HCT116 (cell line): ENCODE data around the gene SRP9. TPM values are rescaled to one million over a fixed set of nuclear protein-coding genes. Genes with fewer than 3 reads are reported as not detected.

ENCODE experiments used
- ATAC-seq: fragments of 200-7000 bp; cut with Tn5 transposase; 2 replicates; pipeline ENCODE4 v1.9.1; 2020; ENCODE audit warnings: mild to moderate bottlenecking, moderate library complexity
- BruUV-seq: library from RNA; stranded (reverse); fragments of 400-500 nt; replicated peaks from 2 replicates; lab custom pipeline; 2021; lab: Mats Ljungman, UMichigan
- CTCF ChIA-PET: fragments of 300-600 bp; sonication (Branson Sonifier 250); formaldehyde crosslinking; loops from one replicate; lab custom pipeline; 2021; ENCODE audit warnings: antibody characterized with exemption; lab: Charles Lee
- POLR2A ChIA-PET: fragments of 300-600, 350-600 bp; sonication (Branson Sonifier 250); formaldehyde crosslinking; loops from one replicate; lab custom pipeline; 2021; ENCODE audit warnings: antibody characterized with exemption; lab: Charles Lee
- RAD21 ChIA-PET, 2 experiments: fragments of 300-600 bp; sonication (Branson Sonifier 250); formaldehyde crosslinking; loops; one replicate each; lab custom pipeline; 2023; ENCODE audit warnings: low total read pairs in 2 of 2; ENCODE audit not compliant: uncharacterized antibody in 2 of 2, unreplicated experiment in 2 of 2, low non-redundant PET in 1 of 2; lab: Charles Lee
- DNase-seq: peaks from one replicate; pipeline ENCODE4 v3.0.0-alpha.2; 2010; ENCODE audit warnings: low read depth, low spot score
- H2AFZ ChIP-seq: fragments of 200-600 bp; shearing (Covaris generic), sonication (generic); 2 replicates; pipeline ENCODE4 v1.6.1; 2017; ENCODE audit warnings: low read depth, mixed run types, mixed read lengths, antibody characterized with exemption, low read length; ENCODE audit not compliant: poor library complexity, severe bottlenecking
- H3K27ac ChIP-seq: 2 replicates; pipeline ENCODE4 v1.5.1; 2012; ENCODE audit warnings: low read depth, low read length
- H3K27me3 ChIP-seq: fragments of 200-600 bp; sonication (generic); 2 replicates; pipeline ENCODE4 v1.6.1; 2016; ENCODE audit warnings: mixed run types, low read length, mixed read lengths; ENCODE audit not compliant: insufficient read depth
- H3K36me3 ChIP-seq, 2 experiments: fragments of 200-500 bp in 1 of 2; fragments of 200-600 bp in 1 of 2; sonication (Bioruptor generic) in 1 of 2; sonication (generic) in 1 of 2; 2 replicates each; pipeline versions ENCODE4 v1.5.1 to v1.6.1; 2014 to 2016; ENCODE audit warnings: low read length in 2 of 2, inconsistent platforms in 1 of 2, mixed read lengths in 1 of 2, mixed run types in 1 of 2; ENCODE audit not compliant: insufficient read depth in 2 of 2, control insufficient read depth in 1 of 2
- H3K4me1 ChIP-seq, 2 experiments: fragments of 200-600 bp in 1 of 2; sonication (generic) in 1 of 2; 2 replicates each; pipeline versions ENCODE4 v1.5.1 to v1.6.1; 2012 to 2017; ENCODE audit warnings: low read length in 2 of 2, inconsistent platforms in 1 of 2, mild to moderate bottlenecking in 1 of 2, mixed read lengths in 1 of 2, mixed run types in 1 of 2, moderate library complexity in 1 of 2; ENCODE audit not compliant: insufficient read depth in 2 of 2, control insufficient read depth in 1 of 2
- H3K4me2 ChIP-seq: fragments of 200-600 bp; sonication (generic); 2 replicates; pipeline ENCODE4 v1.6.1; 2017; ENCODE audit warnings: mixed run types, low read length, mixed read lengths
- H3K4me3 ChIP-seq, 2 experiments: fragments of 200-600 bp in 1 of 2; sonication (generic) in 1 of 2; replicated peaks in 1 of 2; 2 replicates each; pipeline ENCODE4 v1.5.1; 2011 to 2016; ENCODE audit warnings: low read length in 2 of 2, control low read depth in 1 of 2, low read depth in 1 of 2, mild to moderate bottlenecking in 1 of 2, mixed read lengths in 1 of 2, mixed run types in 1 of 2
- H3K79me2 ChIP-seq: fragments of 200-600 bp; sonication (generic); 2 replicates; pipeline ENCODE4 v1.6.1; 2017; ENCODE audit warnings: mild to moderate bottlenecking, mixed run types, low read length, moderate library complexity, mixed read lengths; ENCODE audit not compliant: insufficient read depth
- H3K9ac ChIP-seq: fragments of 200-600 bp; sonication (generic); 2 replicates; pipeline ENCODE4 v1.6.1; 2016; ENCODE audit warnings: low read length, mixed read lengths
- H3K9me2 ChIP-seq: fragments of 200-600 bp; sonication (generic), shearing (Covaris generic); 2 replicates; pipeline ENCODE4 v1.6.1; 2017; ENCODE audit warnings: mixed run types, mild to moderate bottlenecking, moderate library complexity; ENCODE audit not compliant: insufficient read depth
- H3K9me3 ChIP-seq, 2 experiments: fragments of 200-500 bp in 1 of 2; fragments of 200-600 bp in 1 of 2; sonication (Bioruptor generic) in 1 of 2; sonication (generic) in 1 of 2; 2 replicates each; pipeline ENCODE4 v1.6.1; 2014 to 2017; ENCODE audit warnings: low read length in 2 of 2, mixed read lengths in 2 of 2, inconsistent platforms in 1 of 2, low read depth in 1 of 2, mild to moderate bottlenecking in 1 of 2, mixed run types in 1 of 2, moderate library complexity in 1 of 2; ENCODE audit not compliant: control insufficient read depth in 1 of 2, insufficient read depth in 1 of 2
- H4K20me1 ChIP-seq: fragments of 200-600 bp; sonication (generic), shearing (Covaris generic); 2 replicates; pipeline ENCODE4 v1.6.1; 2017; ENCODE audit warnings: mixed run types, mild to moderate bottlenecking, moderate library complexity; ENCODE audit not compliant: insufficient read depth
- CEBPB ChIP-seq: IDR thresholded peaks from 2 replicates; pipeline ENCODE4 v1.6.1; 2012; ENCODE audit warnings: low read depth
- ELF1 ChIP-seq: IDR thresholded peaks from 2 replicates; pipeline ENCODE4 v1.6.1; 2012; ENCODE audit warnings: low read depth, borderline replicate concordance
- EZH2 ChIP-seq: fragments of 200-600 bp; sonication (generic); IDR thresholded peaks from 2 replicates; pipeline ENCODE4 v1.6.1; 2017; ENCODE audit warnings: antibody characterized with exemption, mixed run types
- EZH2phosphoT487 ChIP-seq: fragments of 200-600 bp; IDR thresholded peaks from 2 replicates; pipeline ENCODE4 v1.6.1; 2018; ENCODE audit warnings: antibody characterized with exemption, borderline replicate concordance
- JUND ChIP-seq: IDR thresholded peaks from 2 replicates; pipeline ENCODE4 v1.6.1; 2012
- MAX ChIP-seq: IDR thresholded peaks from 2 replicates; pipeline ENCODE4 v1.6.1; 2012
- POLR2A ChIP-seq: IDR thresholded peaks from 2 replicates; pipeline ENCODE4 v1.7.0; 2011; ENCODE audit warnings: borderline replicate concordance; ENCODE audit not compliant: insufficient read depth, insufficient read length; ENCODE audit errors: extremely low read depth
- RAD21 ChIP-seq: IDR thresholded peaks from 2 replicates; pipeline ENCODE4 v1.6.1; 2012; ENCODE audit warnings: low read depth, mild to moderate bottlenecking
- SP1 ChIP-seq: IDR thresholded peaks from 2 replicates; pipeline ENCODE4 v1.6.1; 2012; ENCODE audit warnings: low read depth
- SRF ChIP-seq: IDR thresholded peaks from 2 replicates; pipeline ENCODE4 v1.6.1; 2012; ENCODE audit warnings: low read depth
- TCF7L2 ChIP-seq: IDR thresholded peaks from 2 replicates; pipeline ENCODE4 v1.7.0; 2011; ENCODE audit warnings: borderline replicate concordance, inconsistent platforms; ENCODE audit not compliant: insufficient read depth, insufficient read length; ENCODE audit errors: extremely low read depth
- YY1 ChIP-seq: IDR thresholded peaks from 2 replicates; pipeline ENCODE4 v1.6.1; 2011; ENCODE audit warnings: low read length, low read depth, moderate library complexity, mild to moderate bottlenecking; ENCODE audit not compliant: insufficient replicate concordance; ENCODE audit errors: extremely low read depth
- ZBTB33 ChIP-seq: IDR thresholded peaks from 2 replicates; pipeline ENCODE4 v1.6.1; 2011; ENCODE audit warnings: mild to moderate bottlenecking, low read length, moderate library complexity; ENCODE audit not compliant: insufficient replicate concordance; ENCODE audit errors: extremely low read depth
- ZFX ChIP-seq: fragments of 450-650 bp; IDR thresholded peaks from 2 replicates; pipeline ENCODE4 v1.6.1; 2017
- intact Hi-C: fragments of 100-400 bp; cut with micrococcal nuclease; formaldehyde crosslinking; loops from 2 replicates; pipeline ENCODE4 v1.10.0; 2022
- total RNA-seq: library from RNA; stranded (reverse); gene quantifications from one replicate; pipeline ENCODE4 v1.2.1, GENCODE V29; 2021; ENCODE audit not compliant: unreplicated experiment

Gene SRP9
- total RNA-seq, 1 experiment from 2014 or later, result 220 TPM

- Histone ChIP-seq H3K79me2 (no peaks in the 10 kb centered on the region), H3K27me3 (no peaks in the 10 kb centered on the region; the same call in 1 of the 2 replicates), H3K9ac (no peak overlapping the region), H3K4me2 (peak overlapping the region; percentile 40), H4K20me1 (no peaks in the 10 kb centered on the region)
- ChIA-PET POLR2A (no interaction called here), CTCF (no interaction called here)
- intact Hi-C loops, result no loop called here
- no peak for TF ChIP-seq JUND
- peak; percentile 79 for TF ChIP-seq TCF7L2
- no peak for TF ChIP-seq EZH2
- no peak for TF ChIP-seq POLR2A
- TF ChIP-seq CEBPB, result no peak
- TF ChIP-seq EZH2phosphoT487, result no peak
- TF ChIP-seq YY1, result no peak
- TF ChIP-seq ZFX, result no peak
- no peak for TF ChIP-seq ZBTB33
- TF ChIP-seq RAD21, result no peak
- no peak for TF ChIP-seq ELF1
- no peak for TF ChIP-seq MAX
- TF ChIP-seq SP1, result peak; percentile 28; the same call in 1 of the 2 replicates
- TF ChIP-seq SRF, result no peak
- TF ChIP-seq, all 23 proteins: peak for 2
- ATAC-seq (peak; percentile 64), DNase-seq (no peak)
- H3K4me1 ChIP-seq, result peaks cover 11 to 13% of the 10 kb centered on the region in 2 experiments
- no peaks in the 10 kb centered on the region for H3K9me3 ChIP-seq
- H3K36me3 ChIP-seq, result no peaks in the 10 kb centered on the region
- no peak overlapping the region for H3K27ac ChIP-seq
- H2AFZ ChIP-seq, result peak overlapping the region; percentile 6
- no TSS peak for BruUV-seq
- no peaks in the 10 kb centered on the region for H3K9me2 ChIP-seq
- no peak overlapping the region for H3K4me3 ChIP-seq
- RAD21 ChIA-PET, result interaction anchor here in 1 of 2 experiments (0.7 kb wide), 1 partner anchor 130 kb away, joined by 3 read pairs; no protein-coding TSS in a partner anchor
Observed at GRCh38 chr1:225754940-225755641, 22.5 kb upstream of the SRP9 start.
